ENCODE data around the gene CHCHD6. TPM values are rescaled to one million over a fixed set of nuclear protein-coding genes. Genes with fewer than 3 reads are reported as not detected.

CHCHD6 gene
- total RNA-seq, 2 donors from 2014 or later = 23.6 to 34.4 TPM

GRCh38 chr3:126816986-126817777 is 113.1 kb downstream of the CHCHD6 start:
- Mint-ChIP-seq H3K36me3 (ENCODE audit: low read depth) (peaks cover 5% of the 10 kb centered on the region), H3K27ac (peak overlapping the region; percentile 3), H3K4me3 (no peak overlapping the region), H3K27me3 (ENCODE audit: insufficient read depth) (no peaks in the 10 kb centered on the region), H3K9me3 (peaks cover 10% of the 10 kb centered on the region), H3K4me1 (peaks cover 34% of the 10 kb centered on the region)
- H3K9me3 ChIP-seq (ENCODE audit: control insufficient read depth, low read length) = peaks cover 15% of the 10 kb centered on the region
- no peak overlapping the region for H3K27ac ChIP-seq (ENCODE audit: low read depth, low read length)
- no peak overlapping the region for H3K9ac ChIP-seq (ENCODE audit: extremely low read depth, low read length, poor library complexity, severe bottlenecking)
- TF ChIP-seq, protein P1, sequence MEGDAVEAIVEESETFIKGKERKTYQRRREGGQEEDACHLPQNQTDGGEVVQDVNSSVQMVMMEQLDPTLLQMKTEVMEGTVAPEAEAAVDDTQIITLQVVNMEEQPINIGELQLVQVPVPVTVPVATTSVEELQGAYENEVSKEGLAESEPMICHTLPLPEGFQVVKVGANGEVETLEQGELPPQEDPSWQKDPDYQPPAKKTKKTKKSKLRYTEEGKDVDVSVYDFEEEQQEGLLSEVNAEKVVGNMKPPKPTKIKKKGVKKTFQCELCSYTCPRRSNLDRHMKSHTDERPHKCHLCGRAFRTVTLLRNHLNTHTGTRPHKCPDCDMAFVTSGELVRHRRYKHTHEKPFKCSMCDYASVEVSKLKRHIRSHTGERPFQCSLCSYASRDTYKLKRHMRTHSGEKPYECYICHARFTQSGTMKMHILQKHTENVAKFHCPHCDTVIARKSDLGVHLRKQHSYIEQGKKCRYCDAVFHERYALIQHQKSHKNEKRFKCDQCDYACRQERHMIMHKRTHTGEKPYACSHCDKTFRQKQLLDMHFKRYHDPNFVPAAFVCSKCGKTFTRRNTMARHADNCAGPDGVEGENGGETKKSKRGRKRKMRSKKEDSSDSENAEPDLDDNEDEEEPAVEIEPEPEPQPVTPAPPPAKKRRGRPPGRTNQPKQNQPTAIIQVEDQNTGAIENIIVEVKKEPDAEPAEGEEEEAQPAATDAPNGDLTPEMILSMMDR (conservative IDR thresholded peaks at IDR 0.05) = no peak
- H3K4me3 ChIP-seq (ENCODE audit: low read length) = no peak overlapping the region
- WGBS, 2 experiments (ENCODE audit: insufficient coverage in 1 of 2, insufficient read length in 1 of 2) = 79 to 86% methylated on average over 5 to 6 of the region's 6 CpGs
- H3K4me1 ChIP-seq (ENCODE audit: control insufficient read depth, insufficient read depth, low read length) = peaks cover 4% of the 10 kb centered on the region
- no peaks in the 10 kb centered on the region for H3K27me3 ChIP-seq (ENCODE audit: control insufficient read depth, insufficient read depth, low read length, poor library complexity, severe bottlenecking)
- DNase-seq = no peak
- no peaks in the 10 kb centered on the region for H3K36me3 ChIP-seq (ENCODE audit: control insufficient read depth, insufficient read depth, low read length)

DNA sequence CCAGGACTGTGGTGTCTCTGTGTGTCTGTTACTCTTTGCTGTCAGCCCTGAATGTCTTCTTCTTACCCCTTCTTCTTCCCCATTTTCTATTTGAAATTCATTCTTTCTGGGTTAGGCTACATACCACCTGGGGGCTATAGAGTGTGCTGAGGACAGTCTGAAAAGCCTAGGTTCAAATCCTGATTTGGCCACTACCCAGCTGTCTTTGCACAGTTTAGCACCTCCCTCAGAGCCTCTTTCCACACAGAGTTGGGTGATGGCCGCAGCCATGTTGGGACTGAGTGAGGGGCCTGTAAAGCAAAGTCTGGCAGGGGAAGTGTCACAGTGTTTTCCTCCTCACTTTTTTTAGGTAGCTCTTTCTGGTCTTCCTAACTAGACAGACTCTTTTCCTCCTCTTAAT is 113.7 kb downstream of the CHCHD6 start:
- peaks cover 10% of the 10 kb centered on the region for H3K9me3 Mint-ChIP-seq
- TF ChIP-seq, protein P1 (conservative IDR thresholded peaks at IDR 0.05) = no peak
- H3K27ac Mint-ChIP-seq = peak overlapping the region; percentile 3
- no peaks in the 10 kb centered on the region for H3K27me3 ChIP-seq (ENCODE audit: control insufficient read depth, insufficient read depth, low read length, poor library complexity, severe bottlenecking)
- no peak for DNase-seq
- H3K36me3 ChIP-seq (ENCODE audit: control insufficient read depth, insufficient read depth, low read length) = no peaks in the 10 kb centered on the region
- peaks cover 34% of the 10 kb centered on the region for H3K4me1 Mint-ChIP-seq
- H3K4me3 ChIP-seq (ENCODE audit: low read length) = no peak overlapping the region
- no peak overlapping the region for H3K9ac ChIP-seq (ENCODE audit: extremely low read depth, low read length, poor library complexity, severe bottlenecking)
- H3K4me1 ChIP-seq (ENCODE audit: control insufficient read depth, insufficient read depth, low read length) = peaks cover 4% of the 10 kb centered on the region
- 91 to 100% methylated on average over 1 of the region's 1 CpG for whole genome bisulfite sequencing, 2 experiments (ENCODE audit: insufficient coverage in 1 of 2, insufficient read length in 1 of 2)
- H3K9me3 ChIP-seq (ENCODE audit: control insufficient read depth, low read length) = peaks cover 18% of the 10 kb centered on the region
- H3K36me3 Mint-ChIP-seq (ENCODE audit: low read depth) = peaks cover 5% of the 10 kb centered on the region
- H3K27me3 Mint-ChIP-seq (ENCODE audit: insufficient read depth) = no peaks in the 10 kb centered on the region
- H3K27ac ChIP-seq (ENCODE audit: low read depth, low read length) = no peak overlapping the region
- no peak overlapping the region for H3K4me3 Mint-ChIP-seq

DNA sequence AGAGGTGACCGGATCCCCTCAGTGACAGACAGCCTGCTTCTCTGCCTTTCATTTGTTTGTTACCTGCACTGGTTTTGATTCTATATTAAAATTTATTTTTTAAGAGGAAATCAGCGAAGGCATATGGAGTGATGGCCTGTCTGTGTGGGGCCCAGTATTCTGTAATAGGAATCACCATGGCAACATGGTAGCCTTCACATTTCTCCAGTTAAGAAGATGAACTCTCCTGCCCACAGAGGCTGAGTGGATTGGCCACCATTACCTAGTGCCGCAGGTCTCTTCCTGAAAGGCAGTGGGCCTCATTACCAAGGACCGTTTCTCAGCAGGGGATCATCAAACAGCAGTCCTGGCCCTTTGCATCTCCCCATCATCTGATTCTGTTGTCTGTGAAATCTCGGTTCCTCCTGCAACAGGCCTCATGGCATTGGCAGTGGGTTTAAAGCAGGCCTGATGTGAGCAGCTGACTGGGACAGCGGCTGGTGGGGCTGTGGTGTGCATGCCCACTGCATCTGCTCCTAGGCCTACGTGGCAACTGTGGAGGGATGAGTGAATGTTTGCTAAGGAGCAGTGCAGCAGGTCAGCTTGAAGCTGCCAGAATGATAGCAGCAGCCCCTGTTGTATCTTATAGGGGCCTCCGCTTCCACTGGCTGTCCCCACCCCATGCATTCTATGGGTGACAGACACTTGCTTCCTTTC is 114.5 kb downstream of the CHCHD6 start:
- no peak overlapping the region for H3K27ac Mint-ChIP-seq
- H3K36me3 Mint-ChIP-seq (ENCODE audit: low read depth) = peaks cover 5% of the 10 kb centered on the region
- H3K9me3 Mint-ChIP-seq = peaks cover 10% of the 10 kb centered on the region
- TF ChIP-seq, protein P1 (conservative IDR thresholded peaks at IDR 0.05) = no peak
- peaks cover 34% of the 10 kb centered on the region for H3K4me1 Mint-ChIP-seq
- WGBS, 2 experiments (ENCODE audit: insufficient coverage in 1 of 2, insufficient read length in 1 of 2) = 92 to 100% methylated on average over 2 to 8 of the region's 8 CpGs
- Histone ChIP-seq H3K27ac (ENCODE audit: low read depth, low read length) (no peak overlapping the region), H3K9ac (ENCODE audit: extremely low read depth, low read length, poor library complexity, severe bottlenecking) (no peak overlapping the region), H3K4me1 (ENCODE audit: control insufficient read depth, insufficient read depth, low read length) (peaks cover 4% of the 10 kb centered on the region), H3K4me3 (ENCODE audit: low read length) (no peak overlapping the region), H3K9me3 (ENCODE audit: control insufficient read depth, low read length) (peaks cover 18% of the 10 kb centered on the region), H3K36me3 (ENCODE audit: control insufficient read depth, insufficient read depth, low read length) (no peaks in the 10 kb centered on the region), H3K27me3 (ENCODE audit: control insufficient read depth, insufficient read depth, low read length, poor library complexity, severe bottlenecking) (no peaks in the 10 kb centered on the region)
- no peak overlapping the region for H3K4me3 Mint-ChIP-seq
- H3K27me3 Mint-ChIP-seq (ENCODE audit: insufficient read depth) = no peaks in the 10 kb centered on the region
- no peak for DNase-seq
